Astrocyte (in vitro differentiated cells and primary cell): ENCODE results near the gene TGFB1I1. TPM values are rescaled to one million over a fixed set of nuclear protein-coding genes. Genes with fewer than 3 reads are reported as not detected.

Source experiments
- DNase-seq: peaks from one replicate; pipeline ENCODE4 v3.0.0-alpha.2; 2010; ENCODE audit warnings: low read depth
- FAIRE-seq: peaks from 2 replicates; lab custom pipeline; 2011; peaks lifted over from hg19 to GRCh38; lab: Jason Lieb, UNC
- H2AFZ ChIP-seq: 2 replicates; pipeline ENCODE4 v1.6.0; 2012; ENCODE audit warnings: low read depth, low read length, inconsistent platforms
- H3K27ac ChIP-seq: 2 replicates; pipeline ENCODE4 v1.5.1; 2011; ENCODE audit warnings: low read depth, low read length, inconsistent platforms
- H3K27me3 ChIP-seq: 2 replicates; pipeline ENCODE4 v1.6.0; 2011; ENCODE audit warnings: low read length, inconsistent platforms; ENCODE audit not compliant: insufficient read depth
- H3K36me3 ChIP-seq: 2 replicates; pipeline ENCODE4 v1.5.1; 2011; ENCODE audit warnings: low read length, inconsistent platforms; ENCODE audit not compliant: insufficient read depth
- H3K4me1 ChIP-seq: 2 replicates; pipeline ENCODE4 v1.5.1; 2011; ENCODE audit warnings: low read length, inconsistent platforms; ENCODE audit not compliant: insufficient read depth
- H3K4me2 ChIP-seq: 2 replicates; pipeline ENCODE4 v1.6.0; 2012; ENCODE audit warnings: low read length, inconsistent platforms
- H3K4me3 ChIP-seq: 2 replicates; pipeline ENCODE4 v1.5.1; 2011; ENCODE audit warnings: low read depth, mild to moderate bottlenecking, low read length, inconsistent platforms; ENCODE audit not compliant: insufficient read depth
- H3K79me2 ChIP-seq: 2 replicates; pipeline ENCODE4 v1.6.0; 2012; ENCODE audit warnings: mild to moderate bottlenecking, low read length, inconsistent platforms; ENCODE audit not compliant: insufficient read depth
- H3K9ac ChIP-seq: 2 replicates; pipeline ENCODE4 v1.6.0; 2012; ENCODE audit warnings: mild to moderate bottlenecking, low read length, inconsistent platforms
- H3K9me3 ChIP-seq: 2 replicates; pipeline ENCODE4 v1.5.1; 2012; ENCODE audit warnings: low read depth, mild to moderate bottlenecking, low read length, inconsistent platforms; ENCODE audit not compliant: insufficient read depth
- H4K20me1 ChIP-seq: 2 replicates; pipeline ENCODE4 v1.6.0; 2012; ENCODE audit warnings: low read length, inconsistent platforms; ENCODE audit not compliant: insufficient read depth
- H3K27ac Mint-ChIP-seq: one replicate; pipeline ENCODE4 v1.8.0; 2021; ENCODE audit warnings: mild to moderate bottlenecking, mixed read lengths; ENCODE audit not compliant: unreplicated experiment
- H3K27me3 Mint-ChIP-seq: one replicate; pipeline ENCODE4 v1.8.0; 2021; ENCODE audit warnings: low read depth, mixed read lengths; ENCODE audit not compliant: unreplicated experiment
- H3K36me3 Mint-ChIP-seq: one replicate; pipeline ENCODE4 v1.8.0; 2021; ENCODE audit warnings: low read depth, mixed read lengths; ENCODE audit not compliant: unreplicated experiment
- H3K4me1 Mint-ChIP-seq: one replicate; pipeline ENCODE4 v1.8.0; 2021; ENCODE audit warnings: low read depth, mixed read lengths; ENCODE audit not compliant: unreplicated experiment
- H3K4me3 Mint-ChIP-seq: one replicate; pipeline ENCODE4 v1.8.0; 2021; ENCODE audit warnings: mild to moderate bottlenecking, moderate library complexity, mixed read lengths; ENCODE audit not compliant: unreplicated experiment
- H3K9me3 Mint-ChIP-seq: one replicate; pipeline ENCODE4 v1.8.0; 2021; ENCODE audit warnings: mild to moderate bottlenecking, mixed read lengths; ENCODE audit not compliant: unreplicated experiment
- CTCF ChIP-seq: IDR thresholded peaks from 2 replicates; pipeline ENCODE4 v1.5.1; 2011; ENCODE audit warnings: low read depth, mild to moderate bottlenecking, inconsistent platforms, low read length, moderate library complexity; ENCODE audit not compliant: insufficient read depth
- EZH2 ChIP-seq: IDR thresholded peaks from 2 replicates; pipeline ENCODE4 v1.6.1; 2012; ENCODE audit warnings: mild to moderate bottlenecking, low read length, inconsistent platforms; ENCODE audit not compliant: insufficient read depth
- total RNA-seq: library from RNA; stranded (reverse); gene quantifications from 2 replicates; pipeline ENCODE4 v1.2.1, GENCODE V29; 2021

Gene TGFB1I1
- total RNA-seq, 1 donor from 2014 or later: 124 TPM

- TF ChIP-seq EZH2: no peak
- TF ChIP-seq CTCF: no peak
- H3K27ac ChIP-seq: no peak overlapping the region
- no peak overlapping the region for H3K4me2 ChIP-seq
- H4K20me1 ChIP-seq: peaks cover 13% of the 10 kb centered on the region
- DNase-seq (no peak), FAIRE-seq (no peak)
- no peaks in the 10 kb centered on the region for H3K9me3 ChIP-seq
- H3K27me3 Mint-ChIP-seq: no peaks in the 10 kb centered on the region
- peaks cover 3% of the 10 kb centered on the region for H3K9me3 Mint-ChIP-seq
- H3K27me3 ChIP-seq: no peaks in the 10 kb centered on the region
- peaks cover 10% of the 10 kb centered on the region for H3K36me3 Mint-ChIP-seq
- peaks cover 4% of the 10 kb centered on the region for H3K36me3 ChIP-seq
- H3K27ac Mint-ChIP-seq: no peak overlapping the region
- no peak overlapping the region for H3K9ac ChIP-seq
- peaks cover 21% of the 10 kb centered on the region for H3K4me1 ChIP-seq
- no peak overlapping the region for H2AFZ ChIP-seq
- H3K4me3 Mint-ChIP-seq: no peak overlapping the region
- H3K79me2 ChIP-seq: peaks cover 32% of the 10 kb centered on the region
- peaks cover 7% of the 10 kb centered on the region for H3K4me1 Mint-ChIP-seq
- no peak overlapping the region for H3K4me3 ChIP-seq
These were observed 9.8 kb upstream of the TGFB1I1 start for GRCh38 chr16:31461921-31462804.

- peaks cover 10% of the 10 kb centered on the region for H3K36me3 Mint-ChIP-seq
- no peaks in the 10 kb centered on the region for H3K27me3 ChIP-seq
- H3K4me3 ChIP-seq: no peak overlapping the region
- no peak overlapping the region for H3K4me3 Mint-ChIP-seq
- H3K27ac Mint-ChIP-seq: no peak overlapping the region
- H4K20me1 ChIP-seq: no peaks in the 10 kb centered on the region
- no peak overlapping the region for H3K27ac ChIP-seq
- TF ChIP-seq CTCF (no peak), EZH2 (no peak)
- no peak for DNase-seq
- no peak overlapping the region for H2AFZ ChIP-seq
- H3K27me3 Mint-ChIP-seq: no peaks in the 10 kb centered on the region
- H3K4me1 ChIP-seq: peaks cover 12% of the 10 kb centered on the region
- peaks cover 3% of the 10 kb centered on the region for H3K9me3 Mint-ChIP-seq
- H3K36me3 ChIP-seq: peaks cover 4% of the 10 kb centered on the region
- no peak for FAIRE-seq
- no peak overlapping the region for H3K4me2 ChIP-seq
- peaks cover 13% of the 10 kb centered on the region for H3K79me2 ChIP-seq
- no peak overlapping the region for H3K9ac ChIP-seq
- H3K9me3 ChIP-seq: no peaks in the 10 kb centered on the region
- H3K4me1 Mint-ChIP-seq: peaks cover 4% of the 10 kb centered on the region
These were observed 7.6 kb upstream of the TGFB1I1 start for GRCh38 chr16:31464348-31464769.

GRCh38 chr16:31464781-31465260 lies 7.1 kb upstream of the TGFB1I1 start:
- no peak overlapping the region for H3K27ac Mint-ChIP-seq
- H2AFZ ChIP-seq: no peak overlapping the region
- H4K20me1 ChIP-seq: no peaks in the 10 kb centered on the region
- peaks cover 3% of the 10 kb centered on the region for H3K9me3 Mint-ChIP-seq
- DNase-seq (no peak), FAIRE-seq (no peak)
- no peak overlapping the region for H3K4me3 ChIP-seq
- peaks cover 12% of the 10 kb centered on the region for H3K4me1 ChIP-seq
- H3K36me3 ChIP-seq: peaks cover 4% of the 10 kb centered on the region
- peaks cover 13% of the 10 kb centered on the region for H3K79me2 ChIP-seq
- no peaks in the 10 kb centered on the region for H3K9me3 ChIP-seq
- TF ChIP-seq CTCF: no peak
- TF ChIP-seq EZH2: no peak
- peaks cover 4% of the 10 kb centered on the region for H3K4me1 Mint-ChIP-seq
- H3K36me3 Mint-ChIP-seq: peaks cover 10% of the 10 kb centered on the region
- H3K27me3 Mint-ChIP-seq: no peaks in the 10 kb centered on the region
- no peak overlapping the region for H3K27ac ChIP-seq
- no peak overlapping the region for H3K4me3 Mint-ChIP-seq
- H3K4me2 ChIP-seq: no peak overlapping the region
- H3K27me3 ChIP-seq: no peaks in the 10 kb centered on the region
- H3K9ac ChIP-seq: no peak overlapping the region
